SK-N-SH (cell line): Measurements from ENCODE around the gene MS4A15.

Source experiments
- EP300 ChIP-seq, 2 experiments: IDR thresholded peaks; 2 replicates each; pipeline versions ENCODE4 v1.4.0 to v1.6.1; 2012; ENCODE audit warnings: borderline replicate concordance in 1 of 2, low read depth in 1 of 2, low read length in 1 of 2
- POLR2AphosphoS5 ChIP-seq: IDR thresholded peaks from 2 replicates; pipeline ENCODE4 v1.6.1; 2012; ENCODE audit warnings: low read depth, low read length
- RAD21 ChIP-seq: IDR thresholded peaks from 2 replicates; pipeline ENCODE4 v1.6.1; 2012; ENCODE audit warnings: mild to moderate bottlenecking, low read length
- SMC3 ChIP-seq: IDR thresholded peaks from 2 replicates; pipeline ENCODE4 v1.6.1; 2012; ENCODE audit warnings: low read depth, low read length, improper control_type of control experiment
- TF ChIP-seq, protein P1 (sequence below): fragments of 200-600 bp; sonication (generic); IDR thresholded peaks from 2 replicates; pipeline ENCODE4 v1.6.1; 2017; ENCODE audit warnings: antibody characterized with exemption, mild to moderate bottlenecking, moderate library complexity
- TF ChIP-seq, protein P2 (sequence below): IDR thresholded peaks from 2 replicates; pipeline ENCODE4 v1.6.1; 2012; ENCODE audit warnings: mild to moderate bottlenecking, low read depth, low read length, moderate library complexity
- TF ChIP-seq, protein P3 (sequence below): IDR thresholded peaks from 2 replicates; pipeline ENCODE4; 2012

DNA sequence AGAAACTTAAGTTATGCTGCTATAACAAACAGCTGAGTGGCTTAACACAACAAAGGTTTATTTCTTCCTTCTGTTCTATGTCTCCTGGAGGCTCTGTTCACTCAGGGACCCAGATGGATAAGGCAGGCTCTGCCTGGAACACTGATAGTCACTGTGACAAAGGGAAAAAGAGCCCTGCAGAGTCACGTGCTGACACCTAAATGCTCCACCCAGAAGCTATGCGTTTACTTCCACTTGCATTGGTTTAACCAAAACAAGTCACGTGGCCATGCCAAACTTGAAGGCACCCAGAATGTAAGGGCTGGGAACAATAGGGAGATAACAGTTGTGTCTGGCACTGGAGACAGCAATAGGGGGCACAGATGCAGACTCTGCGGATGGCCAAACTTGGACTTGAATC, 3.4 kb upstream of the MS4A15 start:
- TF ChIP-seq, protein P1, sequence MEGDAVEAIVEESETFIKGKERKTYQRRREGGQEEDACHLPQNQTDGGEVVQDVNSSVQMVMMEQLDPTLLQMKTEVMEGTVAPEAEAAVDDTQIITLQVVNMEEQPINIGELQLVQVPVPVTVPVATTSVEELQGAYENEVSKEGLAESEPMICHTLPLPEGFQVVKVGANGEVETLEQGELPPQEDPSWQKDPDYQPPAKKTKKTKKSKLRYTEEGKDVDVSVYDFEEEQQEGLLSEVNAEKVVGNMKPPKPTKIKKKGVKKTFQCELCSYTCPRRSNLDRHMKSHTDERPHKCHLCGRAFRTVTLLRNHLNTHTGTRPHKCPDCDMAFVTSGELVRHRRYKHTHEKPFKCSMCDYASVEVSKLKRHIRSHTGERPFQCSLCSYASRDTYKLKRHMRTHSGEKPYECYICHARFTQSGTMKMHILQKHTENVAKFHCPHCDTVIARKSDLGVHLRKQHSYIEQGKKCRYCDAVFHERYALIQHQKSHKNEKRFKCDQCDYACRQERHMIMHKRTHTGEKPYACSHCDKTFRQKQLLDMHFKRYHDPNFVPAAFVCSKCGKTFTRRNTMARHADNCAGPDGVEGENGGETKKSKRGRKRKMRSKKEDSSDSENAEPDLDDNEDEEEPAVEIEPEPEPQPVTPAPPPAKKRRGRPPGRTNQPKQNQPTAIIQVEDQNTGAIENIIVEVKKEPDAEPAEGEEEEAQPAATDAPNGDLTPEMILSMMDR, result no peak
- TF ChIP-seq POLR2AphosphoS5, result no peak
- TF ChIP-seq EP300 (IDR thresholded peaks at IDR 0.05; ENCODE audit: borderline replicate concordance in 1 of 2, low read depth in 1 of 2, low read length in 1 of 2), result no peak
- TF ChIP-seq, protein P2, sequence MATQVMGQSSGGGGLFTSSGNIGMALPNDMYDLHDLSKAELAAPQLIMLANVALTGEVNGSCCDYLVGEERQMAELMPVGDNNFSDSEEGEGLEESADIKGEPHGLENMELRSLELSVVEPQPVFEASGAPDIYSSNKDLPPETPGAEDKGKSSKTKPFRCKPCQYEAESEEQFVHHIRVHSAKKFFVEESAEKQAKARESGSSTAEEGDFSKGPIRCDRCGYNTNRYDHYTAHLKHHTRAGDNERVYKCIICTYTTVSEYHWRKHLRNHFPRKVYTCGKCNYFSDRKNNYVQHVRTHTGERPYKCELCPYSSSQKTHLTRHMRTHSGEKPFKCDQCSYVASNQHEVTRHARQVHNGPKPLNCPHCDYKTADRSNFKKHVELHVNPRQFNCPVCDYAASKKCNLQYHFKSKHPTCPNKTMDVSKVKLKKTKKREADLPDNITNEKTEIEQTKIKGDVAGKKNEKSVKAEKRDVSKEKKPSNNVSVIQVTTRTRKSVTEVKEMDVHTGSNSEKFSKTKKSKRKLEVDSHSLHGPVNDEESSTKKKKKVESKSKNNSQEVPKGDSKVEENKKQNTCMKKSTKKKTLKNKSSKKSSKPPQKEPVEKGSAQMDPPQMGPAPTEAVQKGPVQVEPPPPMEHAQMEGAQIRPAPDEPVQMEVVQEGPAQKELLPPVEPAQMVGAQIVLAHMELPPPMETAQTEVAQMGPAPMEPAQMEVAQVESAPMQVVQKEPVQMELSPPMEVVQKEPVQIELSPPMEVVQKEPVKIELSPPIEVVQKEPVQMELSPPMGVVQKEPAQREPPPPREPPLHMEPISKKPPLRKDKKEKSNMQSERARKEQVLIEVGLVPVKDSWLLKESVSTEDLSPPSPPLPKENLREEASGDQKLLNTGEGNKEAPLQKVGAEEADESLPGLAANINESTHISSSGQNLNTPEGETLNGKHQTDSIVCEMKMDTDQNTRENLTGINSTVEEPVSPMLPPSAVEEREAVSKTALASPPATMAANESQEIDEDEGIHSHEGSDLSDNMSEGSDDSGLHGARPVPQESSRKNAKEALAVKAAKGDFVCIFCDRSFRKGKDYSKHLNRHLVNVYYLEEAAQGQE, result no peak
- TF ChIP-seq SMC3, result no peak
- TF ChIP-seq, protein P3, sequence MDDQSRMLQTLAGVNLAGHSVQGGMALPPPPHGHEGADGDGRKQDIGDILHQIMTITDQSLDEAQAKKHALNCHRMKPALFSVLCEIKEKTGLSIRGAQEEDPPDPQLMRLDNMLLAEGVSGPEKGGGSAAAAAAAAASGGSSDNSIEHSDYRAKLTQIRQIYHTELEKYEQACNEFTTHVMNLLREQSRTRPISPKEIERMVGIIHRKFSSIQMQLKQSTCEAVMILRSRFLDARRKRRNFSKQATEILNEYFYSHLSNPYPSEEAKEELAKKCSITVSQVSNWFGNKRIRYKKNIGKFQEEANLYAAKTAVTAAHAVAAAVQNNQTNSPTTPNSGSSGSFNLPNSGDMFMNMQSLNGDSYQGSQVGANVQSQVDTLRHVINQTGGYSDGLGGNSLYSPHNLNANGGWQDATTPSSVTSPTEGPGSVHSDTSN, result no peak
- no peak for TF ChIP-seq RAD21
